Measurements from ENCODE around the gene PLCB1. TPM values are rescaled to one million over a fixed set of nuclear protein-coding genes. Genes with fewer than 3 reads are reported as not detected.
"Not testable (repeated sequence)": the region's sequence is repeated elsewhere in the genome, so short reads cannot be mapped to it uniquely, and the experiment has no call there.

Gene PLCB1
- total RNA-seq, 1 donor from 2014 or later = 48.3 TPM

GRCh38 chr20:8367689-8368088 lies 235.6 kb downstream of the PLCB1 start:
- DNase-seq (ENCODE audit: low spot score) = no peak

GRCh38 chr20:8368670-8369069 lies 236.6 kb downstream of the PLCB1 start:
- no peak for DNase-seq (ENCODE audit: low spot score)

- DNase-seq (ENCODE audit: low spot score) = no peak
These were observed 237.2 kb downstream of the PLCB1 start for GRCh38 chr20:8369311-8369710.

GRCh38 chr20:8370774-8371173 lies 238.7 kb downstream of the PLCB1 start:
- DNase-seq (ENCODE audit: low spot score) = no peak

- DNase-seq (ENCODE audit: low spot score) = no peak
These were observed 240.8 kb downstream of the PLCB1 start for GRCh38 chr20:8372824-8373380.

- no peak for DNase-seq (ENCODE audit: low spot score)
These were observed 241.5 kb downstream of the PLCB1 start for GRCh38 chr20:8373579-8373978.

GRCh38 chr20:8375898-8376297 lies 243.8 kb downstream of the PLCB1 start:
- DNase-seq (ENCODE audit: low spot score) = no peak

GRCh38 chr20:8376940-8377339 lies 244.9 kb downstream of the PLCB1 start:
- DNase-seq (ENCODE audit: low spot score) = no peak

- not testable (repeated sequence) for DNase-seq (ENCODE audit: low spot score)
These were observed 247.1 kb downstream of the PLCB1 start for GRCh38 chr20:8379125-8379524.

- no peak for DNase-seq (ENCODE audit: low spot score)
These were observed 253.2 kb downstream of the PLCB1 start for GRCh38 chr20:8385247-8385646.

GRCh38 chr20:8386991-8387390 lies 254.9 kb downstream of the PLCB1 start:
- no peak for DNase-seq (ENCODE audit: low spot score)

GRCh38 chr20:8388141-8388540 lies 256.1 kb downstream of the PLCB1 start:
- DNase-seq (ENCODE audit: low spot score) = no peak

GRCh38 chr20:8388707-8389106 lies 256.6 kb downstream of the PLCB1 start:
- no peak for DNase-seq (ENCODE audit: low spot score)

- no peak for DNase-seq (ENCODE audit: low spot score)
These were observed 257.4 kb downstream of the PLCB1 start for GRCh38 chr20:8389381-8390036.

- no peak for DNase-seq (ENCODE audit: low spot score)
These were observed 258.0 kb downstream of the PLCB1 start for GRCh38 chr20:8390037-8390433.

- DNase-seq (ENCODE audit: low spot score) = no peak
These were observed 258.4 kb downstream of the PLCB1 start for GRCh38 chr20:8390500-8390899.

- DNase-seq (ENCODE audit: low spot score) = no peak
These were observed 261.3 kb downstream of the PLCB1 start for GRCh38 chr20:8393381-8393780.

GRCh38 chr20:8394308-8394945 lies 262.4 kb downstream of the PLCB1 start:
- DNase-seq (ENCODE audit: low spot score) = no peak

- DNase-seq (ENCODE audit: low spot score) = no peak
These were observed 263.9 kb downstream of the PLCB1 start for GRCh38 chr20:8395956-8396355.

GRCh38 chr20:8398263-8399051 lies 266.4 kb downstream of the PLCB1 start:
- DNase-seq (ENCODE audit: low spot score) = no peak

- no peak for DNase-seq (ENCODE audit: low spot score)
These were observed 267.9 kb downstream of the PLCB1 start for GRCh38 chr20:8399947-8400346.

GRCh38 chr20:8400486-8400885 lies 268.4 kb downstream of the PLCB1 start:
- no peak for DNase-seq (ENCODE audit: low spot score)

GRCh38 chr20:8401556-8401955 lies 269.5 kb downstream of the PLCB1 start:
- no peak for DNase-seq (ENCODE audit: low spot score)
